ENCODE data around the gene CEP72. TPM values are rescaled to one million over a fixed set of nuclear protein-coding genes. Genes with fewer than 3 reads are reported as not detected.

CEP72 gene
- total RNA-seq, 1 experiment from 2014 or later, result 17.3 TPM

DNA sequence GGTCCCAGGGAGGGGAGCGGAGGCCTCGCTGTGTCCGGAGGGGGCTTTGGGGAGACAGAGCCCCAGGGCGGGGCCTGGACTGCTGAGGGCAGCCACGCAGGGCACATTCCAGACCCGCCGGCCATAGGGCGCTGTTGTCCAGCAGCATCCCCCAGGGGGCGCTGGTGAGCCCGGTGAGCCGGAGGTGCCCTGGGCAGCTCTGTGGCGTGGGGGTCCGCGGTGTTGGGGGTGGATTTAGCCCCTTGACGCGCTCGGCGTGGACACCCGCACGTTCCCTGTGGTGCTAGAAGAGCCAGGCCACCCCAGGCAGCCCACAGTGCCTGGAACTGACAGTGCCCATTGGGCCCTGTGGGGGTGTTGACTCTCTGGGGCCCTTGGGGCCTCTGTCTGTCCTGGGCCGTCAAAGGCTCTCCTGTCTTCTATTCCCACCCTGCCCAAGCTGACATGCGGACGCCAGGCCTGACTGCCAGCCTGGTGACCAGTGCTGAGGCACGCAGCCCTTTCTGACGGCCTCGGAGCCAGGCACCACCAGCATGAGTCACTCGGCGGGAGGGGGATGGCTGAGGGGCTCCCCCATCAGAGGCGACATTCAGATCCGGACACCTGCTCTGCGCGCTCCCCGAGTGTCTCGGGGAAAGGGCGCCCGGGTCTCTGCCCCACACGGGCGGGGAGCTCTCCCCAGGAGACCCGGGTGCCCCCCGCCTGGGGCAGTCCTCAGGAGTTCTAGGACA lies 57.1 kb downstream of the CEP72 start:
- Histone ChIP-seq H3K27ac (ENCODE audit: low read length) (no peak overlapping the region), H3K9me3 (ENCODE audit: low read length) (no peaks in the 10 kb centered on the region), H3K4me3 (ENCODE audit: low read length) (no peak overlapping the region), H3F3A (ENCODE audit: low read length, unreplicated experiment) (no peaks in the 10 kb centered on the region), H3K4me1 (ENCODE audit: insufficient read depth, low read length) (peaks cover 29% of the 10 kb centered on the region), H3K9me2 (replicated peaks; ENCODE audit: low read length) (no peaks in the 10 kb centered on the region), H3K27me3 (ENCODE audit: low read length) (no peaks in the 10 kb centered on the region), H2AFZ (ENCODE audit: low read length) (no peak overlapping the region), H4K20me1 (ENCODE audit: low read length) (no peaks in the 10 kb centered on the region), H3K4me2 (ENCODE audit: low read length) (no peak overlapping the region), H3K79me2 (ENCODE audit: low read length) (no peaks in the 10 kb centered on the region), H3K36me3 (ENCODE audit: low read depth, low read length) (peaks cover 14% of the 10 kb centered on the region; the same call in 1 of the 2 replicates), H3K9ac (ENCODE audit: low read length) (no peak overlapping the region)
- no TSS peak for BruUV-seq (replicated peaks)
- intact Hi-C loops (cut with micrococcal nuclease), result no loop called here
- ChIA-PET POLR2A (ENCODE audit: unreplicated experiment) (no interaction called here), CTCF (no interaction called here)
- TF ChIP-seq CTCF (conservative IDR thresholded peaks at IDR 0.05; ENCODE audit: low read depth, low read length), result peak; percentile 79
- TF ChIP-seq EZH2phosphoT487 (IDR thresholded peaks at IDR 0.05; ENCODE audit: borderline replicate concordance, low read length), result no peak
- no peak for TF ChIP-seq EZH2 (IDR thresholded peaks at IDR 0.05; ENCODE audit: low read length, unreplicated experiment)
- DNase-seq (no peak), ATAC-seq (no peak)

- no peak for DNase-seq
These were observed 57.8 kb downstream of the CEP72 start for GRCh38 chr5:669842-670395.

More at GRCh38 chr5:669842-670395, 57.8 kb downstream of the CEP72 start:
- Histone ChIP-seq H3K27me3 (ENCODE audit: low read length) (no peaks in the 10 kb centered on the region), H3K27ac (ENCODE audit: low read length) (no peak overlapping the region), H3K4me2 (ENCODE audit: low read length) (no peak overlapping the region), H3K79me2 (ENCODE audit: low read length) (no peaks in the 10 kb centered on the region), H3K9ac (ENCODE audit: low read length) (no peak overlapping the region), H3F3A (ENCODE audit: low read length, unreplicated experiment) (no peaks in the 10 kb centered on the region), H3K4me3 (ENCODE audit: low read length) (no peak overlapping the region), H3K4me1 (ENCODE audit: insufficient read depth, low read length) (peaks cover 29% of the 10 kb centered on the region), H3K9me2 (replicated peaks; ENCODE audit: low read length) (no peaks in the 10 kb centered on the region), H2AFZ (ENCODE audit: low read length) (no peak overlapping the region), H3K9me3 (ENCODE audit: low read length) (no peaks in the 10 kb centered on the region), H4K20me1 (ENCODE audit: low read length) (no peaks in the 10 kb centered on the region), H3K36me3 (ENCODE audit: low read depth, low read length) (peaks cover 8% of the 10 kb centered on the region; the same call in 1 of the 2 replicates)
- ChIA-PET CTCF (no interaction called here), POLR2A (ENCODE audit: unreplicated experiment) (no interaction called here)
- TF ChIP-seq CTCF (conservative IDR thresholded peaks at IDR 0.05; ENCODE audit: low read depth, low read length) (no peak), EZH2 (IDR thresholded peaks at IDR 0.05; ENCODE audit: low read length, unreplicated experiment) (no peak), EZH2phosphoT487 (IDR thresholded peaks at IDR 0.05; ENCODE audit: borderline replicate concordance, low read length) (no peak)
- no peak for ATAC-seq
- no TSS peak for BruUV-seq (replicated peaks)
- intact Hi-C loops (cut with micrococcal nuclease), result loop anchor here (2.0 to 5.0 kb wide), 3 partner anchors 152 to 233 kb away; partner anchors contain the start of gene ZDHHC11
